HFF-Myc (cell line): ENCODE data around the gene HTR6.

Experiments
- DNase-seq: peaks from one replicate; pipeline ENCODE4 v3.0.0-alpha.2; 2011; ENCODE audit warnings: low read depth; ENCODE audit errors: extremely low read depth
- H3K4me3 ChIP-seq: replicated peaks from 2 replicates; pipeline ENCODE4 v1.5.1; 2011; ENCODE audit warnings: low read depth, mild to moderate bottlenecking, control low read depth, low read length
- CTCF ChIP-seq: IDR thresholded peaks from 2 replicates; pipeline ENCODE4 v1.5.1; 2012; ENCODE audit warnings: mild to moderate bottlenecking, low read depth, low read length, control low read depth; ENCODE audit errors: missing control alignments

HTR6 gene

GRCh38 chr1:19704247-19705113 is 39.8 kb downstream of the HTR6 start:
- no peak overlapping the region for H3K4me3 ChIP-seq
- TF ChIP-seq CTCF: peak; percentile 97

GRCh38 chr1:19705464-19705863 is 40.8 kb downstream of the HTR6 start:
- no peak for DNase-seq
- no peak for TF ChIP-seq CTCF
- no peak overlapping the region for H3K4me3 ChIP-seq

More at GRCh38 chr1:19704247-19705113, 39.8 kb downstream of the HTR6 start:
- DNase-seq: peak; percentile 37

- no peak for TF ChIP-seq CTCF
- no peak overlapping the region for H3K4me3 ChIP-seq
- no peak for DNase-seq
Measured at GRCh38 chr1:19706136-19706535, 41.5 kb downstream of the HTR6 start.

GRCh38 chr1:19708567-19709110 is 44.0 kb downstream of the HTR6 start:
- TF ChIP-seq CTCF: no peak
- DNase-seq: no peak
- no peak overlapping the region for H3K4me3 ChIP-seq

- H3K4me3 ChIP-seq: no peak overlapping the region
- DNase-seq: no peak
- no peak for TF ChIP-seq CTCF
Measured at GRCh38 chr1:19709260-19709793, 44.7 kb downstream of the HTR6 start.

GRCh38 chr1:19710825-19711611 is 46.3 kb downstream of the HTR6 start:
- DNase-seq: no peak
- H3K4me3 ChIP-seq: no peak overlapping the region
- TF ChIP-seq CTCF: no peak
